ENCODE data around the gene CDH16. TPM values are rescaled to one million over a fixed set of nuclear protein-coding genes. Genes with fewer than 3 reads are reported as not detected.

The CDH16 gene
- total and polyA plus RNA-seq, 2 experiments from 2014 or later, result 3.2 to 4.4 TPM

DNA sequence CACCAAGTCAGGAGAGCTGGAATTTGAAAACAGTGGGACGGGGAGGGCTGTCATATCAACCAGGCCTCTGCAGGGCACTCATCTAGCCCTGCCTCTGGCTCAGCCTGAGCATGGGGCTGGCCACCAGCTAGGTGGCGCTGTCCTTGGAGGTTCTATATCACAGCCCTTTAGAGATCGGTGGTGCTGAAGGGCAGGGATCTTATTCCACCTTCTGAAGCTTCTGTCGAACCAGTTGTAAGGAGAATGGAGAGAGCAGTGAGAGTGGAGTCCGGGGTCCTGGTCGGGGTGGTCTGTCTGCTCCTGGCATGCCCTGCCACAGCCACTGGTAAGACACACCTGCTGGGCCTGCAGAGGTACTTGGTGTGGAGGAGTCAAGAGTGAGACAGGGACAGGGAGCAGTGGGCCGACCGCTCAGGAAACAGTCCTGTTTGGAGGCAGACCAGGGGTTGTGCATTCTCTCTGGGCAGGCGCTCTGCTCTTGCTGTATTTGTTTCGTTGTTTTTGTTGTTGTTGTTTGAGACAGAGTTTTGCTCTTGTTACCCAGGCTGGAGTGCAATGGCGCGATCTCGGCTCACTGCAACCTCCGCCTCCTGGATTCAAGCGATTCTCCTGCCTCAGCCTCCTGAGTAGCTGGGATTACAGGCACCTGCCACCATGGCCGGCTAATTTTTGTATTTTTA is 42.5 kb upstream of the CDH16 start, which contains the start of gene CES3:
Gene CES3 (plus strand): TSS at position 202 of the 680 bp plus-strand sequence. CDS start 42 bp downstream, at position 244.
- H4K20me1 ChIP-seq (ENCODE audit: insufficient read depth, poor library complexity, severe bottlenecking), result no peaks in the 10 kb centered on the region
- no peak within 1 kb of the TSS for H2AFZ ChIP-seq
- no peaks in the 10 kb centered on the region for H3K36me3 ChIP-seq (replicated peaks; ENCODE audit: insufficient read depth, low read depth)
- H3K79me2 ChIP-seq, result no peaks in the 10 kb centered on the region
- TF ChIP-seq EZH2phosphoT487 (IDR thresholded peaks at IDR 0.05; ENCODE audit: low read depth, severe bottlenecking, unreplicated experiment), result no peak
- TF ChIP-seq, protein P1, sequence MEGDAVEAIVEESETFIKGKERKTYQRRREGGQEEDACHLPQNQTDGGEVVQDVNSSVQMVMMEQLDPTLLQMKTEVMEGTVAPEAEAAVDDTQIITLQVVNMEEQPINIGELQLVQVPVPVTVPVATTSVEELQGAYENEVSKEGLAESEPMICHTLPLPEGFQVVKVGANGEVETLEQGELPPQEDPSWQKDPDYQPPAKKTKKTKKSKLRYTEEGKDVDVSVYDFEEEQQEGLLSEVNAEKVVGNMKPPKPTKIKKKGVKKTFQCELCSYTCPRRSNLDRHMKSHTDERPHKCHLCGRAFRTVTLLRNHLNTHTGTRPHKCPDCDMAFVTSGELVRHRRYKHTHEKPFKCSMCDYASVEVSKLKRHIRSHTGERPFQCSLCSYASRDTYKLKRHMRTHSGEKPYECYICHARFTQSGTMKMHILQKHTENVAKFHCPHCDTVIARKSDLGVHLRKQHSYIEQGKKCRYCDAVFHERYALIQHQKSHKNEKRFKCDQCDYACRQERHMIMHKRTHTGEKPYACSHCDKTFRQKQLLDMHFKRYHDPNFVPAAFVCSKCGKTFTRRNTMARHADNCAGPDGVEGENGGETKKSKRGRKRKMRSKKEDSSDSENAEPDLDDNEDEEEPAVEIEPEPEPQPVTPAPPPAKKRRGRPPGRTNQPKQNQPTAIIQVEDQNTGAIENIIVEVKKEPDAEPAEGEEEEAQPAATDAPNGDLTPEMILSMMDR (IDR thresholded peaks at IDR 0.05; ENCODE audit: poor library complexity), result peak; percentile 67
- TF ChIP-seq EZH2 (IDR thresholded peaks at IDR 0.05; ENCODE audit: borderline replicate concordance), result no peak
- H3K9me2 ChIP-seq (replicated peaks; ENCODE audit: insufficient read depth), result no peaks in the 10 kb centered on the region
- peaks cover 9% of the 10 kb centered on the region for H3K4me1 ChIP-seq (ENCODE audit: insufficient read depth)
- WGBS (ENCODE audit: low lambda C conversion rate, missing lambda C conversion rate), result 65% methylated on average over 16 of the region's 16 CpGs
- no peaks in the 10 kb centered on the region for H3K9me3 ChIP-seq (ENCODE audit: low read depth)
- peak within 1 kb of the TSS; percentile 32 for H3K4me2 ChIP-seq
- peak; percentile 84 for DNase-seq (ENCODE audit: low spot score)
- H3K27me3 ChIP-seq, result no peaks in the 10 kb centered on the region
- no peak within 1 kb of the TSS for H3K4me3 ChIP-seq
- H3K27ac ChIP-seq, result no peak within 1 kb of the TSS

DNA sequence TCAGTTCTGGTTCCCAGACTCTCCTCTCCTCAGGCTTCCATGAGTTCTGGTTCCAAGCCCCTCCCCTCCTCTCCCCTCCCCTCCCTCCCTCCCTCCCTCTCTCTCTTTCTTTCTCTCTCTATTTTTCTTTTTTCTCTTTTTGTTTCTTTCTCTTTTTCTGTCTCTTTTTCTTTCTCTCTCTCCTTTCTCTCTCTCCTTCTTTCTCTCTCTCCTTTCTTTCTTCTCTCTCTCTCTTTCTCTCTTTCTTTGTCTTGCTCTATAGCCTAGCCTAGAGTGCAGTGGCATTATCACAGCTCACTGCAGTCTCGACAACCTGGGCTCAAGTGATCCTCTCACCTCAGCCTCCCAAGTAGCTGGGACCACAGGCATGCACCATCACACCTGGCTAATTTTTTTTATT is 41.6 kb upstream of the CDH16 start:
- Histone ChIP-seq H4K20me1 (ENCODE audit: insufficient read depth, poor library complexity, severe bottlenecking) (no peaks in the 10 kb centered on the region), H2AFZ (no peak overlapping the region)

DNA sequence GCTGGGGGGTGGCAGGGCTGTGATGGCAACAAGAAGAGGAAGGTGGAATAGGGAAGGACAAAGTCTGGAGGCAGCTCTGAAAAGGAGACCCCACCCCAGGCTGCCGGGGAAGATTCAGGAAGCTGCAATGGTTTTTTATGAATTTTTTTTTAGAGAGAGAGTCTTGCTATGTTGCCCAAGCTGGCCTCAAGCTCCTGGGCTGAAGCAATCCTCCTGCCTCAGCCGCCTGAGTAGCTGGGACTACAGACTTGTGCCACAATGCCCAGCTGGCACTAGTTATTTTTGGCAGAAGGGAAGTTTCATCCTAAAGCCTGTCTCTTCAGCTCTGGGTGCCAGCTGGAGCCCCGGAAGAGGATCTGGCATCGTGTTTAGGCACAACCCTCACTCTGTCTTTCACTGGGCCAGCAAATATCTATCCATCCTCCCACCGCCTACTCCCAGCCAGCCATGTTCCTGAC is 41.0 kb upstream of the CDH16 start:
- no peaks in the 10 kb centered on the region for H4K20me1 ChIP-seq (ENCODE audit: insufficient read depth, poor library complexity, severe bottlenecking)
- H3K27me3 ChIP-seq, result no peaks in the 10 kb centered on the region
- no peak overlapping the region for H2AFZ ChIP-seq
- TF ChIP-seq EZH2 (IDR thresholded peaks at IDR 0.05; ENCODE audit: borderline replicate concordance), result no peak
- TF ChIP-seq, protein P1 (IDR thresholded peaks at IDR 0.05; ENCODE audit: poor library complexity), result no peak
- no peak for TF ChIP-seq EZH2phosphoT487 (IDR thresholded peaks at IDR 0.05; ENCODE audit: low read depth, severe bottlenecking, unreplicated experiment)
- 89% methylated on average over 5 of the region's 5 CpGs for WGBS (ENCODE audit: low lambda C conversion rate, missing lambda C conversion rate)
- no peaks in the 10 kb centered on the region for H3K9me2 ChIP-seq (replicated peaks; ENCODE audit: insufficient read depth)
- H3K9me3 ChIP-seq (ENCODE audit: low read depth), result no peaks in the 10 kb centered on the region
- no peak for DNase-seq (ENCODE audit: low spot score)
- no peaks in the 10 kb centered on the region for H3K36me3 ChIP-seq (replicated peaks; ENCODE audit: insufficient read depth, low read depth)
- peaks cover 24% of the 10 kb centered on the region for H3K4me1 ChIP-seq (ENCODE audit: insufficient read depth)
- no peak overlapping the region for H3K4me3 ChIP-seq
- H3K27ac ChIP-seq, result no peak overlapping the region
- H3K79me2 ChIP-seq, result no peaks in the 10 kb centered on the region
- H3K4me2 ChIP-seq, result no peak overlapping the region

More for the DNA sequence above, 41.6 kb upstream of the CDH16 start:
- H3K4me3 ChIP-seq, result no peak overlapping the region
- no peak for DNase-seq (ENCODE audit: low spot score)
- peaks cover 19% of the 10 kb centered on the region for H3K4me1 ChIP-seq (ENCODE audit: insufficient read depth)
- no peaks in the 10 kb centered on the region for H3K79me2 ChIP-seq
- WGBS (ENCODE audit: low lambda C conversion rate, missing lambda C conversion rate), result 82% methylated on average over 1 of the region's 1 CpG
- TF ChIP-seq EZH2 (IDR thresholded peaks at IDR 0.05; ENCODE audit: borderline replicate concordance) (no peak), EZH2phosphoT487 (IDR thresholded peaks at IDR 0.05; ENCODE audit: low read depth, severe bottlenecking, unreplicated experiment) (no peak)
- TF ChIP-seq, protein P1 (IDR thresholded peaks at IDR 0.05; ENCODE audit: poor library complexity), result no peak
- no peak overlapping the region for H3K4me2 ChIP-seq
- H3K27me3 ChIP-seq, result no peaks in the 10 kb centered on the region
- H3K9me3 ChIP-seq (ENCODE audit: low read depth), result no peaks in the 10 kb centered on the region
- no peaks in the 10 kb centered on the region for H3K36me3 ChIP-seq (replicated peaks; ENCODE audit: insufficient read depth, low read depth)
- no peaks in the 10 kb centered on the region for H3K9me2 ChIP-seq (replicated peaks; ENCODE audit: insufficient read depth)
- no peak overlapping the region for H3K27ac ChIP-seq

All from hepatocyte (in vitro differentiated cells).